Measurements from ENCODE around the gene BLOC1S3. TPM values are rescaled to one million over a fixed set of nuclear protein-coding genes. Genes with fewer than 3 reads are reported as not detected.

BLOC1S3 gene
- total RNA-seq, 1 experiment from 2014 or later = 11.9 TPM

- intact Hi-C loops (cut with micrococcal nuclease) = no loop called here
- Histone ChIP-seq H4K20me1 (ENCODE audit: low read length) (no peaks in the 10 kb centered on the region), H3F3A (ENCODE audit: low read length, unreplicated experiment) (no peaks in the 10 kb centered on the region), H3K9me3 (ENCODE audit: low read length) (no peaks in the 10 kb centered on the region), H3K4me1 (ENCODE audit: insufficient read depth, low read length) (no peaks in the 10 kb centered on the region; the same call in 1 of the 2 replicates), H2AFZ (ENCODE audit: low read length) (no peak overlapping the region), H3K9ac (ENCODE audit: low read length) (no peak overlapping the region), H3K27ac (ENCODE audit: low read length) (no peak overlapping the region), H3K36me3 (ENCODE audit: low read depth, low read length) (no peaks in the 10 kb centered on the region), H3K4me3 (ENCODE audit: low read length) (no peak overlapping the region), H3K79me2 (ENCODE audit: low read length) (peaks cover 18% of the 10 kb centered on the region), H3K9me2 (replicated peaks; ENCODE audit: low read length) (no peaks in the 10 kb centered on the region), H3K4me2 (ENCODE audit: low read length) (no peak overlapping the region), H3K27me3 (ENCODE audit: low read length) (no peaks in the 10 kb centered on the region)
- CTCF ChIA-PET = no interaction called here
- DNase-seq (no peak), ATAC-seq (no peak)
- TF ChIP-seq EZH2 (IDR thresholded peaks at IDR 0.05; ENCODE audit: low read length, unreplicated experiment) (no peak), CTCF (conservative IDR thresholded peaks at IDR 0.05; ENCODE audit: low read depth, low read length) (no peak), EZH2phosphoT487 (IDR thresholded peaks at IDR 0.05; ENCODE audit: borderline replicate concordance, low read length) (no peak)
- POLR2A ChIA-PET (ENCODE audit: unreplicated experiment) = no interaction called here
- BruUV-seq (replicated peaks) = no TSS peak
Measured at GRCh38 chr19:45130236-45130635, 48.3 kb upstream of the BLOC1S3 start.

DNA sequence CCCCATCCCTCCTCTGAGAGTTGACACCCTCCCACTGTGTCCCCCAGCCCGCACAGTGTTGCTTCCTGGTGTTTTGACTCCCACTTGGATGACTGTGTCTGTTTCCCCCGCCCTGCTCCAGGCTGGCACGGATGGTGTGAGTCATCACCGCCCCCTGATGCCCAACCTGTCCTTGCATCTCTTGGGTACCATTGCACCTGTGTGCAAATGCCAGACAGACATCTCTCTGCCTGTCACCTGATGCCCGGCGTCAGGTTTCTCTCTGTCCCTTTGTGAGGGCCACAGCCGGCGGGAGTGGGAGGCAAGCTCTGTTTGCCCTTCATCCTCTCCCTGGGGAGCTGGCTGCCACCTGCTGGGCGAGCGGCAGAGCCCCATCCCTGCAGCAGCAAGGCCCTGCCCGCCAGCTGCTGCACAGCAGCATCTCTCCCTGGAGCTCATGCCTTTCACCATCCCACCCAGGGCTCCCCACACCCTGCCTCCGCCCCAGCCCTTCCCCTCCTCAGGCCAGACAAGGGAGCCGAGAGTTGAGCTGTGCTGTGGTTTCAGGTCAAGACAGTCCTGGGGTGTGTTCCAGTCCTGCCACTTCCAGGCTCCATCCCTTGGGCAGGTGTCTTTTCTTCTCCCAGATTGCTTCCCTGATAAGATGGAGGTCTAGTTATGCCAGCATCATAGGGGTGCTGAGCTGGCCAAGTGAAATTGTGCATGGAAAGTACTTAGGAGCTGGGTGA, 47.5 kb upstream of the BLOC1S3 start:
- H3K4me1 ChIP-seq (ENCODE audit: insufficient read depth, low read length) = no peaks in the 10 kb centered on the region; the same call in 1 of the 2 replicates
- H3K27me3 ChIP-seq (ENCODE audit: low read length) = no peaks in the 10 kb centered on the region
- TF ChIP-seq CTCF (conservative IDR thresholded peaks at IDR 0.05; ENCODE audit: low read depth, low read length) = peak; percentile 56
- no peak for TF ChIP-seq EZH2 (IDR thresholded peaks at IDR 0.05; ENCODE audit: low read length, unreplicated experiment)
- H3K9me2 ChIP-seq (replicated peaks; ENCODE audit: low read length) = no peaks in the 10 kb centered on the region
- H3K4me2 ChIP-seq (ENCODE audit: low read length) = no peak overlapping the region
- H3K27ac ChIP-seq (ENCODE audit: low read length) = no peak overlapping the region
- DNase-seq = peak; percentile 58
- H3K9me3 ChIP-seq (ENCODE audit: low read length) = no peaks in the 10 kb centered on the region
- ChIA-PET CTCF (interaction anchor here (0.6 kb wide), 2 partner anchors 39 to 178 kb away, joined by 4 to 10 read pairs; no protein-coding TSS in a partner anchor), POLR2A (ENCODE audit: unreplicated experiment) (no interaction called here)
- no peaks in the 10 kb centered on the region for H4K20me1 ChIP-seq (ENCODE audit: low read length)
- BruUV-seq (replicated peaks) = no TSS peak
- intact Hi-C loops (cut with micrococcal nuclease) = no loop called here
- H3K79me2 ChIP-seq (ENCODE audit: low read length) = peaks cover 10% of the 10 kb centered on the region
- no peak overlapping the region for H3K4me3 ChIP-seq (ENCODE audit: low read length)
- H3F3A ChIP-seq (ENCODE audit: low read length, unreplicated experiment) = no peaks in the 10 kb centered on the region
- H3K9ac ChIP-seq (ENCODE audit: low read length) = no peak overlapping the region
- ATAC-seq = peak; percentile 77
- H2AFZ ChIP-seq (ENCODE audit: low read length) = no peak overlapping the region
- no peaks in the 10 kb centered on the region for H3K36me3 ChIP-seq (ENCODE audit: low read depth, low read length)

GRCh38 chr19:45133661-45134060, 44.9 kb upstream of the BLOC1S3 start:
- DNase-seq = no peak
- ATAC-seq = no peak

More at GRCh38 chr19:45133661-45134060, 44.9 kb upstream of the BLOC1S3 start:
- ChIA-PET POLR2A (ENCODE audit: unreplicated experiment) (no interaction called here), CTCF (no interaction called here)
- TF ChIP-seq EZH2phosphoT487 (IDR thresholded peaks at IDR 0.05; ENCODE audit: borderline replicate concordance, low read length) (no peak), EZH2 (IDR thresholded peaks at IDR 0.05; ENCODE audit: low read length, unreplicated experiment) (no peak), CTCF (conservative IDR thresholded peaks at IDR 0.05; ENCODE audit: low read depth, low read length) (no peak)
- intact Hi-C loops (cut with micrococcal nuclease) = no loop called here
- no peaks in the 10 kb centered on the region for H4K20me1 ChIP-seq (ENCODE audit: low read length)
- H3K4me2 ChIP-seq (ENCODE audit: low read length) = no peak overlapping the region
- H3K9me2 ChIP-seq (replicated peaks; ENCODE audit: low read length) = no peaks in the 10 kb centered on the region
- no peaks in the 10 kb centered on the region for H3F3A ChIP-seq (ENCODE audit: low read length, unreplicated experiment)
- H3K4me3 ChIP-seq (ENCODE audit: low read length) = no peak overlapping the region
- no TSS peak for BruUV-seq (replicated peaks)
- H2AFZ ChIP-seq (ENCODE audit: low read length) = no peak overlapping the region
- H3K9ac ChIP-seq (ENCODE audit: low read length) = no peak overlapping the region
- H3K27ac ChIP-seq (ENCODE audit: low read length) = no peak overlapping the region
- no peaks in the 10 kb centered on the region for H3K27me3 ChIP-seq (ENCODE audit: low read length)
- H3K79me2 ChIP-seq (ENCODE audit: low read length) = no peaks in the 10 kb centered on the region
- no peaks in the 10 kb centered on the region for H3K36me3 ChIP-seq (ENCODE audit: low read depth, low read length)
- no peaks in the 10 kb centered on the region; the same call in 1 of the 2 replicates for H3K4me1 ChIP-seq (ENCODE audit: insufficient read depth, low read length)
- H3K9me3 ChIP-seq (ENCODE audit: low read length) = no peaks in the 10 kb centered on the region
